HepG2 (cell line): ENCODE results near the gene HOXA13.

ENCODE experiments used
- ARHGAP35 ChIP-seq: sonication (generic); formaldehyde crosslinking; IDR thresholded peaks from 2 replicates; pipeline ENCODE4 v1.9.0; 2022; ENCODE audit warnings: mild to moderate bottlenecking, inconsistent platforms, moderate library complexity, missing genetic modification reagents, borderline replicate concordance
- RNF219 ChIP-seq: sonication (generic); formaldehyde crosslinking; IDR thresholded peaks from 2 replicates; pipeline ENCODE4 v1.5.0; 2020; ENCODE audit warnings: mild to moderate bottlenecking, missing genetic modification reagents
- SAP130 ChIP-seq: IDR thresholded peaks from 2 replicates; pipeline ENCODE4 v1.6.1; 2016; ENCODE audit warnings: low read depth
- TF ChIP-seq, protein P1 (sequence below): sonication (generic); formaldehyde crosslinking; IDR thresholded peaks from 2 replicates; pipeline ENCODE4 v1.5.0; 2020; ENCODE audit warnings: mild to moderate bottlenecking, missing genetic modification reagents, moderate library complexity

GRCh38 chr7:27196287-27196767, 3.6 kb downstream of the HOXA13 start:
- TF ChIP-seq ARHGAP35 (CRISPR knock-in tag): no peak
- TF ChIP-seq, protein P1, sequence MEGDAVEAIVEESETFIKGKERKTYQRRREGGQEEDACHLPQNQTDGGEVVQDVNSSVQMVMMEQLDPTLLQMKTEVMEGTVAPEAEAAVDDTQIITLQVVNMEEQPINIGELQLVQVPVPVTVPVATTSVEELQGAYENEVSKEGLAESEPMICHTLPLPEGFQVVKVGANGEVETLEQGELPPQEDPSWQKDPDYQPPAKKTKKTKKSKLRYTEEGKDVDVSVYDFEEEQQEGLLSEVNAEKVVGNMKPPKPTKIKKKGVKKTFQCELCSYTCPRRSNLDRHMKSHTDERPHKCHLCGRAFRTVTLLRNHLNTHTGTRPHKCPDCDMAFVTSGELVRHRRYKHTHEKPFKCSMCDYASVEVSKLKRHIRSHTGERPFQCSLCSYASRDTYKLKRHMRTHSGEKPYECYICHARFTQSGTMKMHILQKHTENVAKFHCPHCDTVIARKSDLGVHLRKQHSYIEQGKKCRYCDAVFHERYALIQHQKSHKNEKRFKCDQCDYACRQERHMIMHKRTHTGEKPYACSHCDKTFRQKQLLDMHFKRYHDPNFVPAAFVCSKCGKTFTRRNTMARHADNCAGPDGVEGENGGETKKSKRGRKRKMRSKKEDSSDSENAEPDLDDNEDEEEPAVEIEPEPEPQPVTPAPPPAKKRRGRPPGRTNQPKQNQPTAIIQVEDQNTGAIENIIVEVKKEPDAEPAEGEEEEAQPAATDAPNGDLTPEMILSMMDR (CRISPR knock-in tag): peak; percentile 85
- no peak for TF ChIP-seq RNF219
- TF ChIP-seq SAP130: no peak; the same call in 1 of the 2 replicates
